Esophagus (tissue), 2 donors: Measurements from ENCODE around the gene PNPT1. TPM values are rescaled to one million over a fixed set of nuclear protein-coding genes. Genes with fewer than 3 reads are reported as not detected.
A peak's percentile ranks its signal among the peaks of the same experiment; 100 is the strongest.
"Not testable (repeated sequence)": the region's sequence is repeated elsewhere in the genome, so short reads cannot be mapped to it uniquely, and the experiment has no call there.

ENCODE experiments used
- H3K27ac ChIP-seq, 2 donors: one replicate each; pipeline ENCODE4 v1.5.1; 2013; ENCODE audit warnings: low read depth in 2 of 2, mild to moderate bottlenecking in 2 of 2, inconsistent platforms in 1 of 2, low read length in 1 of 2, moderate library complexity in 1 of 2
- H3K27me3 ChIP-seq, 2 donors: one replicate each; pipeline ENCODE4 v1.6.1; 2013; ENCODE audit warnings: low read length in 2 of 2, control low read depth in 1 of 2, mild to moderate bottlenecking in 1 of 2; ENCODE audit not compliant: insufficient read depth in 2 of 2, control insufficient read depth in 1 of 2
- H3K36me3 ChIP-seq, 2 donors: one replicate each; pipeline ENCODE4 v1.6.1; 2013; ENCODE audit warnings: low read length in 1 of 2; ENCODE audit not compliant: control insufficient read depth in 2 of 2, insufficient read depth in 2 of 2
- H3K4me1 ChIP-seq, 2 donors: one replicate each; pipeline ENCODE4 v1.6.1; 2013; ENCODE audit warnings: low read length in 1 of 2; ENCODE audit not compliant: control insufficient read depth in 2 of 2, insufficient read depth in 2 of 2
- H3K4me3 ChIP-seq, 2 donors: one replicate each; pipeline ENCODE4 v1.5.1; 2013; ENCODE audit warnings: low read length in 2 of 2, mild to moderate bottlenecking in 2 of 2, low read depth in 1 of 2, moderate library complexity in 1 of 2
- H3K9me3 ChIP-seq, 2 donors: one replicate each; pipeline ENCODE4 v1.6.1; 2013; ENCODE audit warnings: mild to moderate bottlenecking in 2 of 2, low read depth in 1 of 2, low read length in 1 of 2, moderate library complexity in 1 of 2; ENCODE audit not compliant: control insufficient read depth in 2 of 2, insufficient read depth in 1 of 2
- WGBS, 2 donors: extraction: QIAGEN DNeasy Blood & Tissue Kit; methylation state at CpG; one replicate each; pipeline ENCODE4 v1.1.7; 2013; 5-methylcytosine and 5-hydroxymethylcytosine counted together
- polyA plus RNA-seq, 2 donors: library from polyadenylated mRNA; stranded (reverse); fragments of 200-250 nt; gene quantifications; one replicate each; pipeline ENCODE4 v1.2.3, GENCODE V29; 2013
- donor health status: healthy with polysubstance abuse.
- donor health status: Bipolar disorder and iron deficiency.

Gene PNPT1
- polyA plus RNA-seq, 2 donors = 5.6 to 7.4 TPM

GRCh38 chr2:55692740-55693139 lies 904 bp downstream of the PNPT1 start:
- H3K9me3 ChIP-seq, H3K36me3 ChIP-seq, H3K27ac ChIP-seq, H3K4me1 ChIP-seq, H3K27me3 ChIP-seq: not testable (repeated sequence)
- WGBS, 2 donors = 17 to 27% methylated on average over 5 of the region's 5 CpGs
- peak overlapping the region; percentile 96 to 99 for H3K4me3 ChIP-seq

- Histone ChIP-seq H3K27ac (no peak overlapping the region), H3K9me3 (no peaks in the 10 kb centered on the region), H3K4me3 (no peak overlapping the region), H3K27me3 (no peaks in the 10 kb centered on the region), H3K4me1 (no peaks in the 10 kb centered on the region), H3K36me3 (peaks cover 0 to 2% of the 10 kb centered on the region in 2 donors)
- WGBS, 2 donors = 80 to 86% methylated on average over 3 of the region's 3 CpGs
These were observed 21.0 kb downstream of the PNPT1 start for GRCh38 chr2:55672630-55673029.

GRCh38 chr2:55668956-55669355 lies 24.7 kb downstream of the PNPT1 start:
- no peak overlapping the region for H3K27ac ChIP-seq
- H3K27me3 ChIP-seq = no peaks in the 10 kb centered on the region
- no peaks in the 10 kb centered on the region for H3K4me1 ChIP-seq
- no peak overlapping the region for H3K4me3 ChIP-seq
- no peaks in the 10 kb centered on the region for H3K9me3 ChIP-seq
- peaks cover 0 to 2% of the 10 kb centered on the region in 2 donors for H3K36me3 ChIP-seq

- Histone ChIP-seq H3K27me3 (no peaks in the 10 kb centered on the region), H3K4me3 (no peak overlapping the region), H3K27ac (no peak overlapping the region), H3K36me3 (no peaks in the 10 kb centered on the region), H3K9me3 (no peaks in the 10 kb centered on the region), H3K4me1 (no peaks in the 10 kb centered on the region)
- WGBS, 2 donors = 92 to 94% methylated on average over 2 of the region's 2 CpGs
These were observed 40.4 kb downstream of the PNPT1 start for GRCh38 chr2:55653255-55653654.

GRCh38 chr2:55649211-55649610 lies 44.4 kb downstream of the PNPT1 start:
- 96 to 98% methylated on average over 1 of the region's 1 CpG for WGBS, 2 donors
- H3K27me3 ChIP-seq = no peaks in the 10 kb centered on the region
- no peaks in the 10 kb centered on the region for H3K36me3 ChIP-seq
- no peak overlapping the region for H3K4me3 ChIP-seq
- H3K9me3 ChIP-seq = no peaks in the 10 kb centered on the region
- H3K27ac ChIP-seq = no peak overlapping the region
- no peaks in the 10 kb centered on the region for H3K4me1 ChIP-seq

GRCh38 chr2:55636831-55637230 lies 56.8 kb downstream of the PNPT1 start:
- Histone ChIP-seq H3K27me3 (no peaks in the 10 kb centered on the region), H3K4me3 (no peak overlapping the region), H3K9me3 (no peaks in the 10 kb centered on the region), H3K4me1 (no peaks in the 10 kb centered on the region), H3K36me3 (peaks cover 0 to 4% of the 10 kb centered on the region in 2 donors), H3K27ac (no peak overlapping the region)
- 97% methylated on average over 3 of the region's 3 CpGs for WGBS, 2 donors

- H3K4me3 ChIP-seq = no peak overlapping the region
- no peaks in the 10 kb centered on the region for H3K27me3 ChIP-seq
- H3K36me3 ChIP-seq = peaks cover 0 to 6% of the 10 kb centered on the region in 2 donors
- WGBS, 2 donors = 90 to 92% methylated on average over 2 of the region's 2 CpGs
- H3K9me3 ChIP-seq = no peaks in the 10 kb centered on the region
- no peaks in the 10 kb centered on the region for H3K4me1 ChIP-seq
- H3K27ac ChIP-seq = no peak overlapping the region
These were observed 64.7 kb downstream of the PNPT1 start for GRCh38 chr2:55628931-55629330.

GRCh38 chr2:55627915-55628314 lies 65.7 kb downstream of the PNPT1 start:
- H3K27me3 ChIP-seq = no peaks in the 10 kb centered on the region
- H3K4me1 ChIP-seq = no peaks in the 10 kb centered on the region
- no peaks in the 10 kb centered on the region for H3K9me3 ChIP-seq
- peaks cover 0 to 6% of the 10 kb centered on the region in 2 donors for H3K36me3 ChIP-seq
- no peak overlapping the region for H3K27ac ChIP-seq
- no peak overlapping the region for H3K4me3 ChIP-seq
- 88 to 95% methylated on average over 1 of the region's 1 CpG for WGBS, 2 donors

GRCh38 chr2:55621802-55622201 lies 71.8 kb downstream of the PNPT1 start:
- WGBS, 2 donors = 83 to 89% methylated on average over 7 of the region's 7 CpGs
- no peak overlapping the region for H3K27ac ChIP-seq
- no peak overlapping the region for H3K4me3 ChIP-seq
- no peaks in the 10 kb centered on the region for H3K27me3 ChIP-seq
- H3K9me3 ChIP-seq = no peaks in the 10 kb centered on the region
- peaks cover 0 to 11% of the 10 kb centered on the region in 2 donors for H3K4me1 ChIP-seq
- peaks cover 3 to 5% of the 10 kb centered on the region in 2 donors for H3K36me3 ChIP-seq

- no peaks in the 10 kb centered on the region for H3K27me3 ChIP-seq
- H3K36me3 ChIP-seq = peaks cover 1 to 5% of the 10 kb centered on the region in 2 donors
- no peak overlapping the region for H3K27ac ChIP-seq
- 59 to 72% methylated on average over 3 of the region's 3 CpGs for WGBS, 2 donors
- no peak overlapping the region for H3K4me3 ChIP-seq
- H3K9me3 ChIP-seq = no peaks in the 10 kb centered on the region
- H3K4me1 ChIP-seq = peaks cover 0 to 11% of the 10 kb centered on the region in 2 donors
These were observed 73.4 kb downstream of the PNPT1 start for GRCh38 chr2:55620123-55620779.
